Pulmonary artery endothelial cell (primary cell): ENCODE data around the gene BPIFB4. TPM values are rescaled to one million over a fixed set of nuclear protein-coding genes. Genes with fewer than 3 reads are reported as not detected.

ENCODE experiments used
- total RNA-seq: library from RNA; depleted of rRNA; stranded (reverse); fragments of >200 nt; gene quantifications from 2 replicates; pipeline ENCODE4 v1.2.3, GENCODE V29; 2014

BPIFB4 gene
- total RNA-seq, 1 donor from 2014 or later = not detected

Other genes with a start within 250 kb of the BPIFB4 start
- 0.04 and 0.07 TPM in 2 replicates for gene EFCAB8, start 220.7 kb upstream of the BPIFB4 start, total RNA-seq
- gene SUN5, start 75.2 kb upstream of the BPIFB4 start, total RNA-seq = not detected in 2 replicates
- gene BPIFB2, start 71.9 kb upstream of the BPIFB4 start, total RNA-seq = not detected in 2 replicates
- not detected in 2 replicates for gene BPIFB6, start 48.0 kb upstream of the BPIFB4 start, total RNA-seq
- gene BPIFB3, start 25.7 kb upstream of the BPIFB4 start, total RNA-seq = not detected in 2 replicates
- not detected in 2 replicates for gene BPIFA2, start 88.5 kb downstream of the BPIFB4 start, total RNA-seq
- not detected in 2 replicates for gene BPIFA3, start 137.7 kb downstream of the BPIFB4 start, total RNA-seq
- gene BPIFA1, start 156.4 kb downstream of the BPIFB4 start, total RNA-seq = not detected in 2 replicates
- not detected in 2 replicates for gene BPIFB1, start 203.6 kb downstream of the BPIFB4 start, total RNA-seq